HepG2 (cell line): Measurements from ENCODE around the gene PTPA. TPM values are rescaled to one million over a fixed set of nuclear protein-coding genes. Genes with fewer than 3 reads are reported as not detected.

Experiments
- ATF4 ChIP-seq, 2 experiments: fragments of 450-650 bp in 1 of 2; sonication (generic) in 1 of 2; formaldehyde crosslinking; IDR thresholded peaks; 2 replicates each; pipeline versions ENCODE4 v1.5.0 to v1.8.0; 2020 to 2022; ENCODE audit warnings: mild to moderate bottlenecking in 1 of 2, missing genetic modification reagents in 1 of 2
- CREB1 ChIP-seq, 2 experiments: fragments of 450-650 bp in 1 of 2; IDR thresholded peaks; 2 replicates each; pipeline ENCODE4 v1.6.1; 2016 to 2017; ENCODE audit warnings: control low read depth in 1 of 2, mild to moderate bottlenecking in 1 of 2, missing compliant biosample characterization in 1 of 2, missing genetic modification characterization in 1 of 2
- DPF2 ChIP-seq: sonication (generic); formaldehyde crosslinking; IDR thresholded peaks from 2 replicates; pipeline ENCODE4 v1.4.0; 2020; ENCODE audit warnings: mild to moderate bottlenecking, low read depth, missing genetic modification reagents, borderline replicate concordance
- DZIP1 ChIP-seq: sonication (generic); formaldehyde crosslinking; IDR thresholded peaks from 2 replicates; pipeline ENCODE4 v1.5.0; 2020; ENCODE audit warnings: mild to moderate bottlenecking, missing genetic modification reagents
- ELF4 ChIP-seq: sonication (generic); formaldehyde crosslinking; IDR thresholded peaks from 2 replicates; pipeline ENCODE4 v1.5.0; 2020; ENCODE audit warnings: missing genetic modification reagents, mild to moderate bottlenecking, moderate library complexity, borderline replicate concordance
- FIP1L1 ChIP-seq: fragments of 200-400 bp; formaldehyde crosslinking; IDR thresholded peaks from 2 replicates; pipeline ENCODE4 v1.6.1; 2018; ENCODE audit warnings: low read depth, mild to moderate bottlenecking, low read length, moderate library complexity, borderline replicate concordance; ENCODE audit not compliant: insufficient read depth
- FOXJ3 ChIP-seq: sonication (generic); formaldehyde crosslinking; IDR thresholded peaks from 2 replicates; pipeline ENCODE4 v1.4.0; 2020; ENCODE audit warnings: missing genetic modification reagents, mild to moderate bottlenecking, borderline replicate concordance
- HNRNPH1 ChIP-seq: fragments of 200-400 bp; formaldehyde crosslinking; optimal IDR thresholded peaks from 2 replicates; pipeline ENCODE3; 2017; ENCODE audit warnings: mild to moderate bottlenecking, low read depth, low read length
- MNT ChIP-seq: fragments of 450-650 bp; IDR thresholded peaks from 2 replicates; pipeline ENCODE4 v1.6.1; 2016
- NBN ChIP-seq: fragments of 450-650 bp; conservative IDR thresholded peaks from 2 replicates; pipeline ENCODE4 v1.6.1; 2017
- RFX1 ChIP-seq: fragments of 450-650 bp; IDR thresholded peaks from 2 replicates; pipeline ENCODE4 v1.6.1; 2017
- SYNCRIP ChIP-seq: fragments of 200-400 bp; formaldehyde crosslinking; IDR thresholded peaks from 2 replicates; pipeline ENCODE4 v1.6.1; 2018; ENCODE audit warnings: mild to moderate bottlenecking, low read depth, low read length; ENCODE audit not compliant: insufficient read depth
- THRA ChIP-seq: sonication (generic); formaldehyde crosslinking; IDR thresholded peaks from 2 replicates; pipeline ENCODE4 v1.4.0; 2020; ENCODE audit warnings: missing genetic modification reagents, borderline replicate concordance
- ZMYM2 ChIP-seq: sonication (generic); formaldehyde crosslinking; IDR thresholded peaks from 2 replicates; pipeline ENCODE4 v1.8.0; 2022; ENCODE audit warnings: mild to moderate bottlenecking, missing genetic modification reagents
- ZNF232 ChIP-seq: sonication (generic); formaldehyde crosslinking; IDR thresholded peaks from 2 replicates; pipeline ENCODE4 v1.4.0; 2020; ENCODE audit warnings: missing genetic modification reagents, borderline replicate concordance
- ZNF362 ChIP-seq: sonication (generic); formaldehyde crosslinking; IDR thresholded peaks from 2 replicates; pipeline ENCODE4 v1.4.0; 2020; ENCODE audit warnings: missing genetic modification reagents, mild to moderate bottlenecking, borderline replicate concordance
- ZNF558 ChIP-seq: sonication (generic); formaldehyde crosslinking; IDR thresholded peaks from 2 replicates; pipeline ENCODE4 v1.9.0; 2022; ENCODE audit warnings: mild to moderate bottlenecking, missing genetic modification reagents, borderline replicate concordance
- ZNF597 ChIP-seq: sonication (generic); formaldehyde crosslinking; IDR thresholded peaks from 2 replicates; pipeline ENCODE4 v1.5.0; 2020; ENCODE audit warnings: missing genetic modification reagents
- ZNF652 ChIP-seq: IDR thresholded peaks from 2 replicates; pipeline ENCODE4 v1.6.1; 2016; ENCODE audit warnings: low read depth, borderline replicate concordance
- ZNF776 ChIP-seq: sonication (generic); formaldehyde crosslinking; IDR thresholded peaks from 2 replicates; pipeline ENCODE4 v1.4.0; 2020; ENCODE audit warnings: mild to moderate bottlenecking, missing genetic modification reagents
- polyA plus RNA-seq, 8 experiments: library from polyadenylated mRNA; depleted of rRNA in 3 of 8; stranded (reverse) in 7 of 8; unstranded in 1 of 8; fragments of >200 nt; fragmentation: Illumina TruSeq in 4 of 8; extraction: Trizol in 4 of 8; gene quantifications; 2 replicates each; pipeline versions ENCODE4 v1.2.1 to v1.2.3, GENCODE V29; 2011 to 2016; ENCODE audit warnings: low read depth in 4 of 8, missing spikeins in 1 of 8, mixed read lengths in 1 of 8; ENCODE audit not compliant: insufficient read depth in 1 of 8
- total RNA-seq, 5 experiments: library from RNA; depleted of rRNA; stranded (reverse); fragments of >200 nt; fragmentation: Illumina TruSeq; extraction: Trizol; gene quantifications; 2 replicates each; pipeline ENCODE4 v1.2.3, GENCODE V29; 2016; ENCODE audit warnings: low read depth in 1 of 5

Gene PTPA
- total and polyA plus RNA-seq, 2 of the 13 experiments (the other 11 are each of a cell fraction or from before 2014, with no cell fraction given) = 79.3 to 105 TPM

GRCh38 chr9:129064499-129064908, 46.7 kb upstream of the PTPA start (continued):
- 0 out of 2 replicates have a peak, but pooled peaks have one; percentile 40 for TF ChIP-seq FOXJ3 (CRISPR knock-in tag)
- peak; percentile 81 for TF ChIP-seq THRA
- no peak for TF ChIP-seq CREB1 (IDR thresholded peaks at IDR 0.05)
- peak; percentile 36; the same call in 1 of the 2 replicates for TF ChIP-seq CREB1 (CRISPR knock-in tag; IDR thresholded peaks at IDR 0.05)
- no peak for TF ChIP-seq SYNCRIP
- peak; percentile 37; the same call in 1 of the 2 replicates for TF ChIP-seq MNT
- TF ChIP-seq ZNF232 (CRISPR knock-in tag) = 0 out of 2 replicates have a peak, but pooled peaks have one; percentile 37
- TF ChIP-seq ZNF597 (CRISPR knock-in tag) = no peak
- TF ChIP-seq ATF4 (CRISPR knock-in tag; IDR thresholded peaks at IDR 0.05) = no peak
- TF ChIP-seq FIP1L1 = no peak
- 0 out of 2 replicates have a peak, but pooled peaks have one; percentile 36 for TF ChIP-seq ELF4
- TF ChIP-seq ZNF652 (CRISPR knock-in tag) = 0 out of 2 replicates have a peak, but pooled peaks have one; percentile 8
- peak; percentile 100 for TF ChIP-seq ZNF362
- no peak for TF ChIP-seq HNRNPH1
- TF ChIP-seq ZNF776 (CRISPR knock-in tag) = no peak
- TF ChIP-seq RFX1 = no peak
- no peak for TF ChIP-seq DZIP1 (CRISPR knock-in tag)
- TF ChIP-seq ZNF558 (CRISPR knock-in tag) = no peak
- no peak for TF ChIP-seq NBN
- TF ChIP-seq ZMYM2 = peak; percentile 94
- peak; percentile 80; the same call in 1 of the 2 replicates for TF ChIP-seq DPF2 (CRISPR knock-in tag)
